GM21619 (cell line): ENCODE results near the gene C11orf21.
"Not testable (repeated sequence)": the region's sequence is repeated elsewhere in the genome, so short reads cannot be mapped to it uniquely, and the experiment has no call there.

Source experiments
- ATAC-seq: cut with Tn5 transposase; IDR thresholded peaks from one replicate; pipeline ENCODE4 v1.9.1; 2021; ENCODE audit not compliant: unreplicated experiment

C11orf21 gene

GRCh38 chr11:2301631-2302305 lies at the start of gene C11orf21, which contains the start of gene TSPAN32:
TSS of gene C11orf21 (minus strand) at chr11:2301918. CDS start at chr11:2301808, 110 bp downstream.
TSS of gene TSPAN32 (plus strand) at chr11:2302013. CDS start at chr11:2302150, 137 bp downstream.
- peak; percentile 63 for ATAC-seq

- no peak for ATAC-seq
These were observed 47.3 kb upstream of the C11orf21 start for GRCh38 chr11:2348986-2349385.

GRCh38 chr11:2347308-2347830 lies 45.7 kb upstream of the C11orf21 start:
- no peak for ATAC-seq

- no peak for ATAC-seq
These were observed 45.0 kb upstream of the C11orf21 start for GRCh38 chr11:2346586-2347307.

GRCh38 chr11:2346014-2346413 lies 44.3 kb upstream of the C11orf21 start:
- ATAC-seq = no peak

- no peak for ATAC-seq
These were observed 43.3 kb upstream of the C11orf21 start for GRCh38 chr11:2345050-2345449.

- no peak for ATAC-seq
These were observed 41.8 kb upstream of the C11orf21 start for GRCh38 chr11:2343502-2343901.

GRCh38 chr11:2342981-2343380 lies 41.3 kb upstream of the C11orf21 start:
- ATAC-seq = no peak

- ATAC-seq = no peak
These were observed 40.8 kb upstream of the C11orf21 start for GRCh38 chr11:2342557-2342956.

GRCh38 chr11:2338760-2339159 lies 37.0 kb upstream of the C11orf21 start:
- ATAC-seq = not testable (repeated sequence)

- not testable (repeated sequence) for ATAC-seq
These were observed 33.6 kb upstream of the C11orf21 start for GRCh38 chr11:2335286-2335685.

GRCh38 chr11:2333486-2334205 lies 31.9 kb upstream of the C11orf21 start:
- ATAC-seq = not testable (repeated sequence)

GRCh38 chr11:2332569-2332968 lies 30.9 kb upstream of the C11orf21 start:
- not testable (repeated sequence) for ATAC-seq

GRCh38 chr11:2331404-2331803 lies 29.7 kb upstream of the C11orf21 start:
- no peak for ATAC-seq

GRCh38 chr11:2330696-2331095 lies 29.0 kb upstream of the C11orf21 start:
- ATAC-seq = no peak

GRCh38 chr11:2329551-2329950 lies 27.8 kb upstream of the C11orf21 start:
- ATAC-seq = no peak

GRCh38 chr11:2328656-2329354 lies 27.1 kb upstream of the C11orf21 start:
- no peak for ATAC-seq

- no peak for ATAC-seq
These were observed 26.3 kb upstream of the C11orf21 start for GRCh38 chr11:2328021-2328420.

GRCh38 chr11:2327032-2327431 lies 25.3 kb upstream of the C11orf21 start:
- no peak for ATAC-seq

GRCh38 chr11:2325719-2326118 lies 24.0 kb upstream of the C11orf21 start:
- no peak for ATAC-seq

GRCh38 chr11:2325123-2325522 lies 23.4 kb upstream of the C11orf21 start:
- ATAC-seq = no peak
